GM19467 (cell line): Measurements from ENCODE around the gene CUEDC2.

ENCODE experiments used
- ATAC-seq: cut with Tn5 transposase; IDR thresholded peaks from one replicate; pipeline ENCODE4 v1.9.1; 2021; ENCODE audit warnings: mild to moderate bottlenecking, moderate library complexity; ENCODE audit not compliant: unreplicated experiment

CUEDC2 gene

GRCh38 chr10:102426803-102427287, 5.5 kb downstream of the CUEDC2 start:
- no peak for ATAC-seq

- no peak for ATAC-seq
These were observed 6.9 kb downstream of the CUEDC2 start for GRCh38 chr10:102425444-102425843.

- no peak for ATAC-seq
These were observed 7.5 kb downstream of the CUEDC2 start for GRCh38 chr10:102424916-102425315.

- no peak for ATAC-seq
These were observed 8.2 kb downstream of the CUEDC2 start for GRCh38 chr10:102424145-102424544.

GRCh38 chr10:102423372-102423968, 8.9 kb downstream of the CUEDC2 start:
- no peak for ATAC-seq

GRCh38 chr10:102422545-102423129, 9.7 kb downstream of the CUEDC2 start:
- no peak for ATAC-seq

- ATAC-seq = no peak
These were observed 10.4 kb downstream of the CUEDC2 start for GRCh38 chr10:102421757-102422512.

GRCh38 chr10:102421507-102421756, 10.9 kb downstream of the CUEDC2 start:
- ATAC-seq = no peak

- peak; percentile 70 for ATAC-seq
These were observed 11.5 kb downstream of the CUEDC2 start, which contains the start of gene FBXL15 for GRCh38 chr10:102420714-102421506. FBXL15 (plus strand) TSS chr10:102420836; CDS start chr10:102421130, 294 bp downstream.

- ATAC-seq = no peak
These were observed 12.1 kb downstream of the CUEDC2 start for GRCh38 chr10:102420181-102420713.

GRCh38 chr10:102419269-102420180, 12.8 kb downstream of the CUEDC2 start:
- no peak for ATAC-seq

- ATAC-seq = no peak
These were observed 13.6 kb downstream of the CUEDC2 start, which contains the start of gene PSD for GRCh38 chr10:102418622-102419268. PSD (minus strand) TSS chr10:102418785; CDS start chr10:102417038, 1,747 bp downstream.

GRCh38 chr10:102416695-102417094, 15.7 kb downstream of the CUEDC2 start:
- ATAC-seq = no peak

GRCh38 chr10:102416283-102416682, 16.1 kb downstream of the CUEDC2 start:
- no peak for ATAC-seq

GRCh38 chr10:102414749-102415148, 17.6 kb downstream of the CUEDC2 start:
- no peak for ATAC-seq

- no peak for ATAC-seq
These were observed 18.4 kb downstream of the CUEDC2 start for GRCh38 chr10:102413806-102414561.

GRCh38 chr10:102413053-102413705, 19.2 kb downstream of the CUEDC2 start:
- no peak for ATAC-seq

- no peak for ATAC-seq
These were observed 20.1 kb downstream of the CUEDC2 start for GRCh38 chr10:102412293-102412692.
